OCI-LY1 (cell line): ENCODE results near the gene FAM9B.

Source experiments
- H2AFZ ChIP-seq: fragments of 200-600 bp; sonication (generic), shearing (Covaris generic); 2 replicates; pipeline ENCODE4 v1.6.0; 2014; ENCODE audit warnings: antibody characterized with exemption, mild to moderate bottlenecking, low read length
- H3F3A ChIP-seq: fragments of 200-600 bp; sonication (generic), shearing (Covaris generic); 2 replicates; pipeline ENCODE4 v1.6.0; 2014; ENCODE audit warnings: mild to moderate bottlenecking, antibody characterized with exemption, low read length, moderate library complexity; ENCODE audit not compliant: insufficient read depth
- H3K27ac ChIP-seq: fragments of 200-600 bp; sonication (generic); 2 replicates; pipeline ENCODE4 v1.5.1; 2014; ENCODE audit warnings: low read length, mixed run types, mild to moderate bottlenecking, low read depth; ENCODE audit not compliant: poor library complexity, severe bottlenecking
- H3K27me3 ChIP-seq: fragments of 200-600 bp; sonication (generic); 2 replicates; pipeline ENCODE4 v1.6.0; 2014; ENCODE audit warnings: antibody characterized with exemption, mild to moderate bottlenecking, low read length, moderate library complexity; ENCODE audit not compliant: insufficient read depth
- H3K36me3 ChIP-seq: fragments of 200-600 bp; sonication (generic); 2 replicates; pipeline ENCODE4 v1.6.1; 2014; ENCODE audit warnings: mild to moderate bottlenecking, antibody characterized with exemption, low read length, moderate library complexity, mixed read lengths; ENCODE audit not compliant: insufficient read depth
- H3K4me1 ChIP-seq: fragments of 200-600 bp; sonication (generic); 2 replicates; pipeline ENCODE4 v1.5.1; 2014; ENCODE audit warnings: mild to moderate bottlenecking, low read length, moderate library complexity; ENCODE audit not compliant: insufficient read depth, severe bottlenecking
- H3K4me2 ChIP-seq: fragments of 200-600 bp; sonication (generic), shearing (Covaris generic); 2 replicates; pipeline ENCODE4 v1.6.1; 2014; ENCODE audit warnings: low read length
- H3K4me3 ChIP-seq: fragments of 200-600 bp; sonication (generic); 2 replicates; pipeline ENCODE4 v1.5.1; 2014; ENCODE audit warnings: low read length, low read depth, mild to moderate bottlenecking, mixed read lengths; ENCODE audit not compliant: poor library complexity, severe bottlenecking
- H3K79me2 ChIP-seq: fragments of 200-600 bp; shearing (Covaris generic); 2 replicates; pipeline ENCODE4 v1.6.1; 2016; ENCODE audit warnings: mixed run types, low read length, mixed read lengths; ENCODE audit not compliant: insufficient read depth
- H3K9ac ChIP-seq: fragments of 200-600 bp; sonication (generic), shearing (Covaris generic); 2 replicates; pipeline ENCODE4 v1.6.1; 2014; ENCODE audit warnings: mild to moderate bottlenecking, low read length, mixed read lengths
- H3K9me2 ChIP-seq: fragments of 200-600 bp; sonication (generic), shearing (Covaris generic); 2 replicates; pipeline ENCODE4 v1.6.1; 2014; ENCODE audit warnings: low read depth, mild to moderate bottlenecking, low read length, mixed read lengths
- H3K9me3 ChIP-seq: fragments of 200-600 bp; shearing (Covaris generic); 2 replicates; pipeline ENCODE4 v1.6.1; 2014; ENCODE audit warnings: low read length, mixed read lengths
- H4K20me1 ChIP-seq: fragments of 200-600 bp; sonication (generic), shearing (Covaris generic); 2 replicates; pipeline ENCODE4 v1.6.0; 2016; ENCODE audit warnings: mild to moderate bottlenecking, low read length; ENCODE audit not compliant: insufficient read depth
- EZH2 ChIP-seq: fragments of 200-600 bp; sonication (generic), shearing (Covaris generic); IDR thresholded peaks from 2 replicates; pipeline ENCODE4 v1.8.0; 2017; ENCODE audit warnings: borderline replicate concordance, mixed run types, mild to moderate bottlenecking, antibody characterized with exemption, low read length, moderate library complexity, mixed read lengths
- TF ChIP-seq, protein P1 (sequence below): fragments of 200-600 bp; sonication (generic), shearing (Covaris generic); IDR thresholded peaks from 2 replicates; pipeline ENCODE4 v1.5.1; 2017; ENCODE audit warnings: mild to moderate bottlenecking, antibody characterized with exemption, low read length, moderate library complexity, mixed read lengths

FAM9B gene

GRCh38 chrX:9064694-9065093 lies 30.8 kb upstream of the FAM9B start:
- TF ChIP-seq, protein P1, sequence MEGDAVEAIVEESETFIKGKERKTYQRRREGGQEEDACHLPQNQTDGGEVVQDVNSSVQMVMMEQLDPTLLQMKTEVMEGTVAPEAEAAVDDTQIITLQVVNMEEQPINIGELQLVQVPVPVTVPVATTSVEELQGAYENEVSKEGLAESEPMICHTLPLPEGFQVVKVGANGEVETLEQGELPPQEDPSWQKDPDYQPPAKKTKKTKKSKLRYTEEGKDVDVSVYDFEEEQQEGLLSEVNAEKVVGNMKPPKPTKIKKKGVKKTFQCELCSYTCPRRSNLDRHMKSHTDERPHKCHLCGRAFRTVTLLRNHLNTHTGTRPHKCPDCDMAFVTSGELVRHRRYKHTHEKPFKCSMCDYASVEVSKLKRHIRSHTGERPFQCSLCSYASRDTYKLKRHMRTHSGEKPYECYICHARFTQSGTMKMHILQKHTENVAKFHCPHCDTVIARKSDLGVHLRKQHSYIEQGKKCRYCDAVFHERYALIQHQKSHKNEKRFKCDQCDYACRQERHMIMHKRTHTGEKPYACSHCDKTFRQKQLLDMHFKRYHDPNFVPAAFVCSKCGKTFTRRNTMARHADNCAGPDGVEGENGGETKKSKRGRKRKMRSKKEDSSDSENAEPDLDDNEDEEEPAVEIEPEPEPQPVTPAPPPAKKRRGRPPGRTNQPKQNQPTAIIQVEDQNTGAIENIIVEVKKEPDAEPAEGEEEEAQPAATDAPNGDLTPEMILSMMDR, result no peak
- no peak for TF ChIP-seq EZH2
- no peak overlapping the region for H3K4me3 ChIP-seq
- H2AFZ ChIP-seq, result no peak overlapping the region

DNA sequence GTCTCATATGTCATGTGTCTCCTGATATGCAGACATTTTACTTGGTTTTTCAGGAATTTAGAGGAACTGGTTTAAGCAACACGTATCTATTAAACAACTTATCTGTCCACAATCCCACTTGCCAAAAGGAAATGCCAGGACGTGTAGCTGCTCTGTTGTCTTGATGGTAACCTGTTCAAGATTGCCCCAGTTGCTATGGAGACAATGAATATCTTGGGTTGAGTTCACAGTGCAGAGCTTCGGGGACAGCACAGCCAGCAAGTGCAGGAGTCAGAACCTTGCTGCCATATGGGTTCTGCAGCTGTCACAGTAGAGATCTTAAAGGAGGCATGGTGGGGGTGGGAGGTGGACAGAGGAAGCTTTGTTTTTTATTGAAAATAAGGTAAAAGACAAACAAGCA lies 28.7 kb upstream of the FAM9B start:
- Histone ChIP-seq H3K4me1 (peaks cover 4% of the 10 kb centered on the region), H2AFZ (no peak overlapping the region), H3K27me3 (no peaks in the 10 kb centered on the region), H3K4me3 (no peak overlapping the region), H4K20me1 (no peaks in the 10 kb centered on the region), H3K36me3 (no peaks in the 10 kb centered on the region; the same call in 1 of the 2 replicates), H3F3A (no peaks in the 10 kb centered on the region), H3K27ac (no peak overlapping the region), H3K9ac (no peak overlapping the region), H3K79me2 (no peaks in the 10 kb centered on the region), H3K9me3 (no peaks in the 10 kb centered on the region), H3K9me2 (no peaks in the 10 kb centered on the region), H3K4me2 (no peak overlapping the region)
- TF ChIP-seq EZH2, result no peak
- TF ChIP-seq, protein P1, result no peak

More at GRCh38 chrX:9064694-9065093, 30.8 kb upstream of the FAM9B start:
- Histone ChIP-seq H3F3A (no peaks in the 10 kb centered on the region), H3K9ac (no peak overlapping the region), H3K27me3 (no peaks in the 10 kb centered on the region), H3K27ac (no peak overlapping the region), H3K9me3 (no peaks in the 10 kb centered on the region), H3K79me2 (no peaks in the 10 kb centered on the region), H3K36me3 (no peaks in the 10 kb centered on the region; the same call in 1 of the 2 replicates), H3K9me2 (no peaks in the 10 kb centered on the region), H3K4me1 (peaks cover 5% of the 10 kb centered on the region), H4K20me1 (no peaks in the 10 kb centered on the region), H3K4me2 (no peak overlapping the region)

- Histone ChIP-seq H3K27ac (no peak overlapping the region), H3K9ac (no peak overlapping the region), H3K27me3 (no peaks in the 10 kb centered on the region), H3K79me2 (no peaks in the 10 kb centered on the region), H4K20me1 (no peaks in the 10 kb centered on the region), H3K4me2 (no peak overlapping the region), H3K4me3 (no peak overlapping the region), H3K36me3 (no peaks in the 10 kb centered on the region), H2AFZ (no peak overlapping the region), H3K4me1 (peaks cover 4% of the 10 kb centered on the region), H3F3A (no peaks in the 10 kb centered on the region), H3K9me3 (no peaks in the 10 kb centered on the region), H3K9me2 (no peaks in the 10 kb centered on the region)
- no peak for TF ChIP-seq EZH2
- TF ChIP-seq, protein P1, result no peak
Observed at GRCh38 chrX:9055354-9055753, 21.4 kb upstream of the FAM9B start.
